ENCODE results near the gene MSRB3.
A peak's percentile ranks its signal among the peaks of the same experiment; 100 is the strongest.

The MSRB3 gene

DNA sequence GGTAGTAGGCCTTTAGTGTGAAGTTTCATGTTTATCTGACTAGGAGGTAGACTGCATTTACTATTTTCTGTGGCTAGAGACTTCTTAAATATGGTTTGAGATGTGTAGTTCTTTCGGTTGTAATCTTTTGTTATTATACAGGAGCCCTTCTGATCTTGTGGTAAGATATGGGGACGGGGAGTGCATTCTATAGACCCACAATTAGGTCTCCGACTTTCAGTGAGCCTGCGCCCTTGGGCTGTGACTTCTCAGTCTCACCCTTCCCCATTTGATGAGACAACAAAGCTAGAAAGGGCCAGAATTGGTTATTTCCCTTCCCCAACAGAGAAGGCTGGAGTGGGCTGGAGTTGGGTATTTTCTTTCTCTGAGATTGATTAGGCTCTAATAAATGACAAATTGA lies 130.0 kb downstream of the MSRB3 start:
- no peak for DNase-seq (ENCODE audit: low read depth)
- TF ChIP-seq, protein P1, sequence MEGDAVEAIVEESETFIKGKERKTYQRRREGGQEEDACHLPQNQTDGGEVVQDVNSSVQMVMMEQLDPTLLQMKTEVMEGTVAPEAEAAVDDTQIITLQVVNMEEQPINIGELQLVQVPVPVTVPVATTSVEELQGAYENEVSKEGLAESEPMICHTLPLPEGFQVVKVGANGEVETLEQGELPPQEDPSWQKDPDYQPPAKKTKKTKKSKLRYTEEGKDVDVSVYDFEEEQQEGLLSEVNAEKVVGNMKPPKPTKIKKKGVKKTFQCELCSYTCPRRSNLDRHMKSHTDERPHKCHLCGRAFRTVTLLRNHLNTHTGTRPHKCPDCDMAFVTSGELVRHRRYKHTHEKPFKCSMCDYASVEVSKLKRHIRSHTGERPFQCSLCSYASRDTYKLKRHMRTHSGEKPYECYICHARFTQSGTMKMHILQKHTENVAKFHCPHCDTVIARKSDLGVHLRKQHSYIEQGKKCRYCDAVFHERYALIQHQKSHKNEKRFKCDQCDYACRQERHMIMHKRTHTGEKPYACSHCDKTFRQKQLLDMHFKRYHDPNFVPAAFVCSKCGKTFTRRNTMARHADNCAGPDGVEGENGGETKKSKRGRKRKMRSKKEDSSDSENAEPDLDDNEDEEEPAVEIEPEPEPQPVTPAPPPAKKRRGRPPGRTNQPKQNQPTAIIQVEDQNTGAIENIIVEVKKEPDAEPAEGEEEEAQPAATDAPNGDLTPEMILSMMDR (IDR thresholded peaks at IDR 0.05; ENCODE audit: control insufficient read depth, extremely low read depth, insufficient read depth): no peak
- no peak overlapping the region for H3K4me3 ChIP-seq (ENCODE audit: low read depth, low read length)

DNA sequence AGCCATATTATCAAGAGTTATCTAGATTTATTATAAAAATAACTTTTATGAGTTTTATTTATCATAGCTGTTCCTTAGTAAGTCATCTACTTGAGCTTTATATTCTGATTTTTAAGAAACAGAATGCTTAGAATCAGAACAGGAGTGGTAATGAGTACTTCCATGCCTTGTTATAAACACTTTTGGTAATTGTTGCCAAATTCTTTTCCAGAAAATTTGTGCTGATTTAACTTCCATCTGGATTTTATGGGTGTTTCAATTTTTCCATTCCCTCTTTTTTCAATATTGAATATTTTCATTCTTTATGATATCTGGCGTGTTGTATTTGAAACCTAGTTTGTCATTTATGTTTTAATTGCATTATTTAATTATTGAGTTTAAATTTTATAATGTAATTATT lies 131.2 kb downstream of the MSRB3 start:
- TF ChIP-seq, protein P1 (IDR thresholded peaks at IDR 0.05; ENCODE audit: control insufficient read depth, extremely low read depth, insufficient read depth): no peak
- DNase-seq (ENCODE audit: low read depth): no peak
- H3K4me3 ChIP-seq (ENCODE audit: low read depth, low read length): no peak overlapping the region

DNA sequence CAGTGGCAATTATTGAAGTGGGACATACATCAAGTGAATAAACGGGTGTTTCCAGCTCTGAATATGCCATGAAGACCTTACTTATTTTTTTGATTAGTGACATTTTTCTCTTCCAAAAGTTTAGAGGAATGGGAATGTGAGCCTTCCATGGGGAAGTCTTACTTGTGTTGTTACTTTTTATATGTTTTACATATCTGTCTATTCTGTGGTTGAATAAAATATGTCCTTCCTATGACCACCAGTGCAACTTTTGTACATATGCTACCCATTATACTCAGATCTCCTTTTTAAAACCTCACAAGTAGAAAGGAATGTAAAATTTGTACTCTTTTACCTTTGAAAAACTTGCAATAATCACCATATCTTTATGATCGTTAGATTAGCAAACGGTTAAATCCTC lies 132.7 kb downstream of the MSRB3 start:
- no peak for DNase-seq (ENCODE audit: low read depth)
- TF ChIP-seq, protein P1 (IDR thresholded peaks at IDR 0.05; ENCODE audit: control insufficient read depth, extremely low read depth, insufficient read depth): no peak
- no peak overlapping the region for H3K4me3 ChIP-seq (ENCODE audit: low read depth, low read length)

DNA sequence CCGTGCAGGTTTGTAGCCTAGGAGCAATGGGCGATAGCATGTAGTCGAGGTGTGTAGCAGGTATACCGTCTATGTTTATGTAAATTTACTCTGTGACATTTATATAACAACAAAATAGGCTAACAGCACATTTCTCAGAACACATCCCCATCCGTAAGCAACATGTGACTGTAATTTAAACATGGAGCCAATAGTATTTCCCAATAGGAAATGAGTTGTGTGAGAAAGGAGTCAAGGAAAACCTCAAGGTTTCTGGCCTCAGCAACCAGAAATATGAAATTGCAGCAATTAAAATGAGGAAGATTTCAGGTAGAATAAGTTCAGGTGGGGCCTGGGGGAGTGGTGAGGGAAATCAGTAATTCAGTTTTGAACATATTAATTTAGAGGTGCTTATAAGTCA lies 136.0 kb downstream of the MSRB3 start:
- DNase-seq (ENCODE audit: low read depth): no peak
- TF ChIP-seq, protein P1 (IDR thresholded peaks at IDR 0.05; ENCODE audit: control insufficient read depth, extremely low read depth, insufficient read depth): no peak
- no peak overlapping the region for H3K4me3 ChIP-seq (ENCODE audit: low read depth, low read length)

DNA sequence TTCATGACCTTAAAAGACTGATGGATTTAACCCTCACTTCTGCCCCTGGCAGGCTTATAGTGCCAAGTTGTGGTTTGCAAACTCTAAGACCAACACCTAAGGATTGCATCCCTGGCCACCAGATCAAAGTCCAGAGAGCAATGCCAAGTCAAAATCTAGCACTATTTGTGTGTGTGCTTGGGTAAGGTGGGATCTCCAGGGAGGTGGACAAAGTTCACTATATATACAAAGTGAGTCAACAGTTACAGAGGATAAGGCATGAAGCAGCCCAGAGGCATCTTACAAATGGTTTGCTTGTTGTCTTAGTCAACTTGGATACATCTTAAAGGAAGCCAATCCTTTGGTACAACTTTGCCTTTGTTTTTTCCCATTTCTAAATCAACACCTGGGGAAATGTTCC lies 137.3 kb downstream of the MSRB3 start:
- TF ChIP-seq, protein P1 (IDR thresholded peaks at IDR 0.05; ENCODE audit: control insufficient read depth, extremely low read depth, insufficient read depth): no peak
- no peak for DNase-seq (ENCODE audit: low read depth)
- H3K4me3 ChIP-seq (ENCODE audit: low read depth, low read length): no peak overlapping the region

DNA sequence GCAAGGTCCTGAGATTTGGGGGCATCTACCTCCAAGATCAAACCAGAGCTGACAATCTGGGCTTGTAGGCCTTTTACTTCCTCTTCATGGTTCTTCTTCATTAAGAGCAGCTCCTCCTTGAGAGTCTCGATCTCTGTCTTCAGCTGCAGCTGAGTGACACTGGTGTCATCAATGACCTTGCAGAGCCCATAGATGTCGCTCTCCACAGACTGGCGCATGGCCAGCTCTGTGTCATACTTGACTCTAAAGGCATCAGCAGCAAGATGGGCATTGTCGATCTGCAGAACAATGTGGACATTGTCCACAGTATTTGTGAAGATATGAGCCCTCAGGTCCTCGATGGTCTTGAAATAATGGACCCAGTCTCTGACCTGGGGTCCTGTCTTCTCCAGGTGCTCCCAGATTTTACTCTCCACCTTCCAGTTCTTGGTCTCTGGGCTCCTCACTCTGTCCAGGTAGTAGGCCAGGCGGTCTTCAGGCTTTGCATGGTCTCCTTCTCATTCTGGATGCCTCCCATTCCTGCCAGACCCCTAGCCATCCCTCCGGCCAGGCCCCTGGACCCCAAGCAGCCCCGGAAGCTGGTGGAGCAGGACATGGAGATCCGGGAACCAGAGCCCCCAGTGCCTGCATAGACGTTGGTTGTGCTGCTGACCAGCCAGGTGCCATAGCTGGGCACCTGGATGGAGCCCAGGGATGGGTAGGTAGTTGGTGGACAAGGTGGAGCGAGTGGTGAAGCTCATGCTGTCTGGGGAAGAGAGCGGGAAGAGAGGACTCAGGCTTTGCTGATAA lies 141.0 kb downstream of the MSRB3 start:
- DNase-seq (ENCODE audit: low read depth): no peak

More for the DNA sequence above, 141.0 kb downstream of the MSRB3 start:
- H3K4me3 ChIP-seq (ENCODE audit: low read depth, low read length): no peak overlapping the region
- TF ChIP-seq, protein P1 (IDR thresholded peaks at IDR 0.05; ENCODE audit: control insufficient read depth, extremely low read depth, insufficient read depth): 0 out of 2 replicates have a peak, but pooled peaks have one; percentile 5
